HepG2 (cell line): ENCODE data around the gene MRPL10. TPM values are rescaled to one million over a fixed set of nuclear protein-coding genes. Genes with fewer than 3 reads are reported as not detected.

Experiments used
- ARID2 ChIP-seq: sonication (generic); formaldehyde crosslinking; IDR thresholded peaks from 2 replicates; pipeline ENCODE4 v1.8.1; 2022; ENCODE audit warnings: mild to moderate bottlenecking, missing genetic modification reagents, borderline replicate concordance
- ATF1 ChIP-seq: IDR thresholded peaks from 2 replicates; pipeline ENCODE4 v1.6.1; 2016; ENCODE audit warnings: mild to moderate bottlenecking, control low read depth
- BRCA1 ChIP-seq: sonication (generic); formaldehyde crosslinking; IDR thresholded peaks from 2 replicates; pipeline ENCODE4 v1.4.0; 2020; ENCODE audit warnings: missing genetic modification reagents
- KDM4B ChIP-seq: sonication (generic); formaldehyde crosslinking; IDR thresholded peaks from 2 replicates; pipeline ENCODE4 v1.4.0; 2020; ENCODE audit warnings: missing genetic modification reagents
- KMT2B ChIP-seq: IDR thresholded peaks from 2 replicates; pipeline ENCODE4 v1.6.1; 2016; ENCODE audit warnings: missing genetic modification reagents, missing compliant biosample characterization
- MAFG ChIP-seq: sonication (generic); formaldehyde crosslinking; IDR thresholded peaks from 2 replicates; pipeline ENCODE4 v1.5.1; 2020; ENCODE audit warnings: mild to moderate bottlenecking, missing genetic modification reagents
- MAX ChIP-seq: IDR thresholded peaks from 2 replicates; pipeline ENCODE4 v1.6.1; 2012; ENCODE audit warnings: inconsistent platforms
- PAWR ChIP-seq: sonication (generic); formaldehyde crosslinking; IDR thresholded peaks from 2 replicates; pipeline ENCODE4 v1.4.0; 2020; ENCODE audit warnings: missing genetic modification reagents, mild to moderate bottlenecking, borderline replicate concordance
- PRPF4 ChIP-seq: fragments of 200-400 bp; formaldehyde crosslinking; IDR thresholded peaks from 2 replicates; pipeline ENCODE4 v1.6.1; 2016; ENCODE audit warnings: low read length, low read depth; ENCODE audit not compliant: poor library complexity, severe bottlenecking
- REXO4 ChIP-seq: sonication (generic); formaldehyde crosslinking; IDR thresholded peaks from 2 replicates; pipeline ENCODE4 v1.8.0; 2022; ENCODE audit warnings: missing genetic modification reagents, mild to moderate bottlenecking, borderline replicate concordance
- RNF219 ChIP-seq: sonication (generic); formaldehyde crosslinking; IDR thresholded peaks from 2 replicates; pipeline ENCODE4 v1.5.0; 2020; ENCODE audit warnings: mild to moderate bottlenecking, missing genetic modification reagents
- SIN3A ChIP-seq: IDR thresholded peaks from 2 replicates; pipeline ENCODE4 v1.6.1; 2011; ENCODE audit warnings: low read depth, mild to moderate bottlenecking, control low read depth, low read length, borderline replicate concordance
- TAF1 ChIP-seq: sonication (generic); formaldehyde crosslinking; IDR thresholded peaks from 2 replicates; pipeline ENCODE4 v1.4.0; 2020; ENCODE audit warnings: missing genetic modification reagents
- WIZ ChIP-seq: sonication (generic); formaldehyde crosslinking; IDR thresholded peaks from 2 replicates; pipeline ENCODE4 v1.5.1; 2020; ENCODE audit warnings: mild to moderate bottlenecking, missing genetic modification reagents
- ZBTB14 ChIP-seq: sonication (generic); formaldehyde crosslinking; IDR thresholded peaks from 2 replicates; pipeline ENCODE4 v1.4.0; 2020; ENCODE audit warnings: missing genetic modification reagents
- ZFP36L1 ChIP-seq: sonication (generic); formaldehyde crosslinking; IDR thresholded peaks from 2 replicates; pipeline ENCODE4 v1.8.0; 2022; ENCODE audit warnings: mild to moderate bottlenecking, missing genetic modification reagents, moderate library complexity
- ZMAT3 ChIP-seq: sonication (generic); formaldehyde crosslinking; conservative IDR thresholded peaks from 2 replicates; pipeline ENCODE4 v1.7.0; 2021; ENCODE audit warnings: missing genetic modification reagents
- ZNF292 ChIP-seq: sonication (generic); formaldehyde crosslinking; IDR thresholded peaks from 2 replicates; pipeline ENCODE4 v1.8.1; 2022; ENCODE audit warnings: mild to moderate bottlenecking, low read depth, missing genetic modification reagents, borderline replicate concordance
- ZNF432 ChIP-seq: sonication (generic); formaldehyde crosslinking; IDR thresholded peaks from 2 replicates; pipeline ENCODE4 v1.5.0; 2020; ENCODE audit warnings: missing genetic modification reagents, mild to moderate bottlenecking, borderline replicate concordance
- ZNF552 ChIP-seq: sonication (generic); formaldehyde crosslinking; IDR thresholded peaks from 2 replicates; pipeline ENCODE4 v1.9.0; 2022; ENCODE audit warnings: missing genetic modification reagents, mild to moderate bottlenecking, borderline replicate concordance
- ZNF577 ChIP-seq: sonication (generic); formaldehyde crosslinking; IDR thresholded peaks from 2 replicates; pipeline ENCODE4 v1.4.0; 2020; ENCODE audit warnings: mild to moderate bottlenecking, low read depth, missing genetic modification reagents, borderline replicate concordance
- ZNF629 ChIP-seq: sonication (generic); formaldehyde crosslinking; conservative IDR thresholded peaks from 2 replicates; pipeline ENCODE4 v1.5.0; 2020; ENCODE audit warnings: missing genetic modification reagents
- ZNF710 ChIP-seq: sonication (generic); formaldehyde crosslinking; IDR thresholded peaks from 2 replicates; pipeline ENCODE4 v1.5.0; 2020; ENCODE audit warnings: mild to moderate bottlenecking, missing genetic modification reagents, borderline replicate concordance
- ZNF761 ChIP-seq: sonication (generic); formaldehyde crosslinking; conservative IDR thresholded peaks from 2 replicates; pipeline ENCODE4 v1.4.0; 2020; ENCODE audit warnings: mild to moderate bottlenecking, missing genetic modification reagents
- polyA plus RNA-seq, 8 experiments: library from polyadenylated mRNA; depleted of rRNA in 3 of 8; stranded (reverse) in 7 of 8; unstranded in 1 of 8; fragments of >200 nt; fragmentation: Illumina TruSeq in 4 of 8; extraction: Trizol in 4 of 8; gene quantifications; 2 replicates each; pipeline versions ENCODE4 v1.2.1 to v1.2.3, GENCODE V29; 2011 to 2016; ENCODE audit warnings: low read depth in 4 of 8, missing spikeins in 1 of 8, mixed read lengths in 1 of 8; ENCODE audit not compliant: insufficient read depth in 1 of 8
- total RNA-seq, 5 experiments: library from RNA; depleted of rRNA; stranded (reverse); fragments of >200 nt; fragmentation: Illumina TruSeq; extraction: Trizol; gene quantifications; 2 replicates each; pipeline ENCODE4 v1.2.3, GENCODE V29; 2016; ENCODE audit warnings: low read depth in 1 of 5

The MRPL10 gene
- total and polyA plus RNA-seq, 2 of the 13 experiments (the other 11 are each of a cell fraction or from before 2014, with no cell fraction given) = 56.7 to 149 TPM

GRCh38 chr17:47831003-47831933 is at the start of gene MRPL10, which contains the start of gene LRRC46 (continued):
- TF ChIP-seq ZBTB14 (no peak), RNF219 (CRISPR knock-in tag) (no peak; the same call in 1 of the 2 replicates), ZFP36L1 (CRISPR knock-in tag) (peak; percentile 23; the same call in 1 of the 2 replicates), BRCA1 (CRISPR knock-in tag) (0 out of 2 replicates have a peak, but pooled peaks have one; percentile 17), SIN3A (peak; percentile 97; the same call in 1 of the 2 replicates), KDM4B (CRISPR knock-in tag) (peak; percentile 62), REXO4 (CRISPR knock-in tag) (no peak), ZNF577 (CRISPR knock-in tag) (no peak), ZNF710 (CRISPR knock-in tag) (peak; percentile 54; the same call in 1 of the 2 replicates), ZNF552 (CRISPR knock-in tag) (0 out of 2 replicates have a peak, but pooled peaks have one; percentile 65), TAF1 (CRISPR knock-in tag) (peak; percentile 96), ZNF292 (CRISPR knock-in tag) (no peak; the same call in 1 of the 2 replicates), ARID2 (no peak), WIZ (CRISPR knock-in tag) (peak; percentile 67), KMT2B (CRISPR knock-in tag) (peak; percentile 87), PAWR (CRISPR knock-in tag) (no peak), ZNF432 (CRISPR knock-in tag) (no peak), PRPF4 (no peak), MAFG (CRISPR knock-in tag) (no peak), ZNF761 (no peak), ZMAT3 (CRISPR knock-in tag) (peak; percentile 85; the same call in 1 of the 2 replicates), ZNF629 (CRISPR knock-in tag) (no peak), MAX (peak; percentile 79; the same call in 1 of the 2 replicates), ATF1 (no peak)
